Keratinocyte (primary cell): Measurements from ENCODE around the gene CSRP1. TPM values are rescaled to one million over a fixed set of nuclear protein-coding genes. Genes with fewer than 3 reads are reported as not detected.

Experiments used
- DNase-seq: peaks from one replicate; pipeline ENCODE4 v3.0.0-alpha.2; 2011; ENCODE audit warnings: low read depth, missing footprints, low spot score
- FAIRE-seq: peaks from 2 replicates; lab custom pipeline; 2011; peaks lifted over from hg19 to GRCh38; lab: Jason Lieb, UNC
- H2AFZ ChIP-seq: 2 replicates; pipeline ENCODE4 v1.6.0; 2012; ENCODE audit warnings: low read length, control low read depth, inconsistent platforms; ENCODE audit not compliant: control insufficient read depth
- H3K27ac ChIP-seq: 2 replicates; pipeline ENCODE4 v1.5.1; 2011; ENCODE audit warnings: low read length; ENCODE audit not compliant: control insufficient read depth, insufficient read depth
- H3K27me3 ChIP-seq: 3 replicates; pipeline ENCODE4 v1.6.0; 2011; ENCODE audit warnings: low read length; ENCODE audit not compliant: control insufficient read depth, insufficient read depth; ENCODE audit errors: extremely low read depth
- H3K36me3 ChIP-seq, 2 experiments: 2 replicates in 1 of 2; 3 replicates in 1 of 2; pipeline ENCODE4 v1.5.1; 2011; ENCODE audit warnings: low read length in 2 of 2, mild to moderate bottlenecking in 1 of 2; ENCODE audit not compliant: control insufficient read depth in 2 of 2, insufficient read depth in 2 of 2; ENCODE audit errors: extremely low read depth in 1 of 2
- H3K4me1 ChIP-seq: 3 replicates; pipeline ENCODE4 v1.5.1; 2011; ENCODE audit warnings: low read length; ENCODE audit not compliant: control insufficient read depth, insufficient read depth; ENCODE audit errors: extremely low read depth
- H3K4me2 ChIP-seq: 3 replicates; pipeline ENCODE4 v1.6.0; 2011; ENCODE audit warnings: low read depth, low read length; ENCODE audit not compliant: control insufficient read depth, insufficient read depth; ENCODE audit errors: extremely low read depth
- H3K4me3 ChIP-seq, 3 experiments: fragments of 200-600 bp in 1 of 3; sonication (generic) in 1 of 3; 2 replicates in 2 of 3; 3 replicates in 1 of 3; pipeline ENCODE4 v1.5.1; 2011 to 2016; ENCODE audit warnings: low read length in 3 of 3, mild to moderate bottlenecking in 3 of 3, control low read depth in 2 of 3, inconsistent platforms in 1 of 3, low read depth in 1 of 3, mixed read lengths in 1 of 3, mixed run types in 1 of 3, moderate library complexity in 1 of 3; ENCODE audit not compliant: control insufficient read depth in 2 of 3, insufficient read depth in 2 of 3; ENCODE audit errors: extremely low read depth in 1 of 3
- H3K79me2 ChIP-seq: 2 replicates; pipeline ENCODE4 v1.6.0; 2012; ENCODE audit warnings: low read length; ENCODE audit not compliant: control insufficient read depth, insufficient read depth
- H3K9ac ChIP-seq: 3 replicates; pipeline ENCODE4 v1.6.0; 2011; ENCODE audit warnings: low read length; ENCODE audit not compliant: control insufficient read depth, insufficient read depth; ENCODE audit errors: extremely low read depth
- H3K9me1 ChIP-seq: 3 replicates; pipeline ENCODE4 v1.6.0; 2011; ENCODE audit warnings: low read length; ENCODE audit not compliant: control insufficient read depth, insufficient read depth; ENCODE audit errors: extremely low read depth
- H3K9me3 ChIP-seq: 2 replicates; pipeline ENCODE4 v1.5.1; 2012; ENCODE audit warnings: low read depth, low read length; ENCODE audit not compliant: control insufficient read depth
- H4K20me1 ChIP-seq: 3 replicates; pipeline ENCODE4 v1.6.0; 2011; ENCODE audit warnings: low read length; ENCODE audit not compliant: control insufficient read depth, insufficient read depth; ENCODE audit errors: extremely low read depth
- CTCF ChIP-seq, 3 experiments: IDR thresholded peaks in 1 of 3; conservative IDR thresholded peaks in 1 of 3; optimal IDR thresholded peaks in 1 of 3; 2 replicates in 2 of 3; 3 replicates in 1 of 3; pipeline versions ENCODE3 to v1.5.1; 2011; ENCODE audit warnings: low read length in 3 of 3, mild to moderate bottlenecking in 3 of 3, moderate library complexity in 2 of 3, control low read depth in 1 of 3, inconsistent platforms in 1 of 3; ENCODE audit not compliant: insufficient read depth in 2 of 3; ENCODE audit errors: extremely low read depth in 1 of 3
- EZH2 ChIP-seq: IDR thresholded peaks from one replicate; pipeline ENCODE4 v1.6.1; 2012; ENCODE audit warnings: inconsistent platforms, mild to moderate bottlenecking, low read length, moderate library complexity
- dilution Hi-C: fragments of 300-500 bp; cut with MboI; formaldehyde crosslinking; loops from one replicate; pipeline ENCODE4 v1.7.0; 2020; ENCODE audit warnings: low sequenced_read_pairs; ENCODE audit not compliant: extremely low pct_ligation_motif_present
- polyA plus RNA-seq, 5 experiments: library from polyadenylated mRNA; depleted of rRNA in 3 of 5; stranded (reverse) in 3 of 5; stranded (forward) in 1 of 5; unstranded in 1 of 5; fragments of >200 nt; gene quantifications; 1 replicate in 1 of 5; 2 replicates in 3 of 5; 3 replicates in 1 of 5; pipeline versions ENCODE4 v1.2.1 to v1.2.3, GENCODE V29; 2011 to 2012; ENCODE audit warnings: missing spikeins in 2 of 5, low read depth in 1 of 5, low replicate concordance in 1 of 5

The CSRP1 gene
- polyA plus RNA-seq, 1 donor (not counting 4 experiments of a cell fraction or from before 2014, with no cell fraction given): 168 TPM

- Histone ChIP-seq H3K36me3 (no peaks in the 10 kb centered on the region), H3K4me2 (no peak overlapping the region), H3K9me3 (no peaks in the 10 kb centered on the region), H3K79me2 (no peaks in the 10 kb centered on the region), H3K9me1 (no peaks in the 10 kb centered on the region), H3K4me1 (no peaks in the 10 kb centered on the region), H3K27me3 (no peaks in the 10 kb centered on the region), H4K20me1 (no peaks in the 10 kb centered on the region), H2AFZ (no peak overlapping the region), H3K9ac (no peak overlapping the region), H3K27ac (no peak overlapping the region), H3K4me3 (no peak overlapping the region)
- no peak for DNase-seq
- dilution Hi-C loops: loop anchor here (25.0 kb wide), 2 partner anchors 134 to 234 kb away; no protein-coding TSS in a partner anchor
- no peak for FAIRE-seq
- TF ChIP-seq CTCF (optimal IDR thresholded peaks at IDR 0.05 in 1 of 3, IDR thresholded peaks at IDR 0.05 in 1 of 3, conservative IDR thresholded peaks at IDR 0.05 in 1 of 3; ENCODE audit: extremely low read depth in 1 of 3, insufficient read depth in 2 of 3, low read length in 3 of 3) (no peak), EZH2 (no peak)
Measured at GRCh38 chr1:201553496-201554189, 46.7 kb upstream of the CSRP1 start.

- Histone ChIP-seq H3K27me3 (no peaks in the 10 kb centered on the region), H3K9me3 (no peaks in the 10 kb centered on the region), H3K4me3 (no peak overlapping the region), H3K9me1 (no peaks in the 10 kb centered on the region), H3K4me2 (no peak overlapping the region), H4K20me1 (no peaks in the 10 kb centered on the region), H2AFZ (no peak overlapping the region), H3K27ac (no peak overlapping the region), H3K9ac (no peak overlapping the region), H3K36me3 (no peaks in the 10 kb centered on the region), H3K4me1 (no peaks in the 10 kb centered on the region), H3K79me2 (no peaks in the 10 kb centered on the region)
- dilution Hi-C loops: loop anchor here (25.0 kb wide), 2 partner anchors 134 to 234 kb away; no protein-coding TSS in a partner anchor
- DNase-seq (no peak), FAIRE-seq (no peak)
- no peak for TF ChIP-seq EZH2
- no peak for TF ChIP-seq CTCF (optimal IDR thresholded peaks at IDR 0.05 in 1 of 3, IDR thresholded peaks at IDR 0.05 in 1 of 3, conservative IDR thresholded peaks at IDR 0.05 in 1 of 3; ENCODE audit: extremely low read depth in 1 of 3, insufficient read depth in 2 of 3, low read length in 3 of 3)
Measured at GRCh38 chr1:201552941-201553351, 46.0 kb upstream of the CSRP1 start.
